Spleen (tissue), 7 donors: ENCODE results near the gene ABCA5.

ENCODE experiments used
- POLR2A ChIP-seq, 3 donors: fragments of 450-650 bp; IDR thresholded peaks; one replicate each; pipeline ENCODE4 v1.5.1; 2017; ENCODE audit warnings: antibody characterized with exemption in 3 of 3, mild to moderate bottlenecking in 1 of 3
- POLR2AphosphoS5 ChIP-seq, 3 donors: sonication (generic); formaldehyde crosslinking; IDR thresholded peaks; one replicate each; pipeline ENCODE4 v1.5.1; 2017; ENCODE audit warnings: antibody characterized with exemption in 3 of 3
- TF ChIP-seq, protein P1 (sequence below), 11 experiments: fragments of 200-600 bp in 7 of 11; fragments of 450-650 bp in 4 of 11; sonication (generic) in 4 of 11; IDR thresholded peaks in 8 of 11; conservative IDR thresholded peaks in 3 of 11; 1 replicate in 7 of 11; 2 replicates in 4 of 11; pipeline versions ENCODE4 v1.4.0 to v1.8.0; 2016 to 2021; ENCODE audit warnings: antibody characterized with exemption in 11 of 11, inconsistent platforms in 4 of 11, mild to moderate bottlenecking in 1 of 11
- donor health status: DM: no; HTN: no; CAD: no; lungs with moderate emphysema.
- donor health status: DM: no; HTN: no; CAD: no.
- donor health status: DM: no; HTN: no; CAD: no.

DNA sequence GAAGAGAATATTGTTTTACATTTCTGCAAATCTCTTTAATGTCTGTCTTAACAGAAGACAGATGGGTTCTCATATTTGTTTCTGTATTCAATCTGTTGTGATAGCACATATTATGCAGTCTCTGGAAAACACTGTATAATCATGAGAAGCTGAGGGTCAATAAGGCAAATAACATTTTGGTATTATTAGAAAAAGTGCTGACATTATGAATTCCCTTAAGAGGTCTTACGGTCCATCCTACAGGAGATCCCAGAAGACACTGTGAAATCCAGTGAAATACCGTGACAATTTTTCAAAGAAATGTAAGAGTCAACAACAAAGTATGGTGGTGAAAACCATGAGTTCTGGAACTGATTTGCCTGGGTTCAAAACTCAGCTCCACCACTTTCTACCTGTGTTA is 42.3 kb downstream of the ABCA5 start:
- TF ChIP-seq POLR2A (IDR thresholded peaks at IDR 0.05) (no peak), POLR2AphosphoS5 (IDR thresholded peaks at IDR 0.05) (no peak)
- TF ChIP-seq, protein P1, sequence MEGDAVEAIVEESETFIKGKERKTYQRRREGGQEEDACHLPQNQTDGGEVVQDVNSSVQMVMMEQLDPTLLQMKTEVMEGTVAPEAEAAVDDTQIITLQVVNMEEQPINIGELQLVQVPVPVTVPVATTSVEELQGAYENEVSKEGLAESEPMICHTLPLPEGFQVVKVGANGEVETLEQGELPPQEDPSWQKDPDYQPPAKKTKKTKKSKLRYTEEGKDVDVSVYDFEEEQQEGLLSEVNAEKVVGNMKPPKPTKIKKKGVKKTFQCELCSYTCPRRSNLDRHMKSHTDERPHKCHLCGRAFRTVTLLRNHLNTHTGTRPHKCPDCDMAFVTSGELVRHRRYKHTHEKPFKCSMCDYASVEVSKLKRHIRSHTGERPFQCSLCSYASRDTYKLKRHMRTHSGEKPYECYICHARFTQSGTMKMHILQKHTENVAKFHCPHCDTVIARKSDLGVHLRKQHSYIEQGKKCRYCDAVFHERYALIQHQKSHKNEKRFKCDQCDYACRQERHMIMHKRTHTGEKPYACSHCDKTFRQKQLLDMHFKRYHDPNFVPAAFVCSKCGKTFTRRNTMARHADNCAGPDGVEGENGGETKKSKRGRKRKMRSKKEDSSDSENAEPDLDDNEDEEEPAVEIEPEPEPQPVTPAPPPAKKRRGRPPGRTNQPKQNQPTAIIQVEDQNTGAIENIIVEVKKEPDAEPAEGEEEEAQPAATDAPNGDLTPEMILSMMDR (IDR thresholded peaks at IDR 0.05 in 8 of 11, conservative IDR thresholded peaks at IDR 0.05 in 3 of 11), result no peak
